Activated B cell treated with CpG ODN at 0.5 μM for 24 hours (primary cell): ENCODE measurements around the gene FBXO15. TPM values are rescaled to one million over a fixed set of nuclear protein-coding genes. Genes with fewer than 3 reads are reported as not detected.

ENCODE experiments used
- ATAC-seq: fragments of 200-7000 bp; cut with Tn5 transposase; one replicate; pipeline ENCODE4 v1.10.0; 2021; ENCODE audit warnings: low read depth, mild to moderate bottlenecking, moderate library complexity
- CTCF ChIA-PET: fragments of 350-600 bp; sonication (Branson Sonifier 250); formaldehyde crosslinking; loops from one replicate; lab custom pipeline; 2021; ENCODE audit warnings: antibody characterized with exemption; lab: Charles Lee
- POLR2A ChIA-PET: fragments of 350-600 bp; sonication (Branson Sonifier 250); formaldehyde crosslinking; loops from one replicate; lab custom pipeline; 2021; ENCODE audit warnings: antibody characterized with exemption; lab: Charles Lee
- DNase-seq: peaks from one replicate; pipeline ENCODE4 v3.0.0; 2022
- H3K27ac Mint-ChIP-seq: one replicate; pipeline ENCODE4 v1.8.0; 2020; ENCODE audit warnings: mixed read lengths
- H3K27me3 Mint-ChIP-seq: one replicate; pipeline ENCODE4 v1.8.0; 2021; ENCODE audit warnings: mixed read lengths
- H3K36me3 Mint-ChIP-seq: one replicate; pipeline ENCODE4 v1.8.0; 2021; ENCODE audit warnings: low read depth, mixed read lengths
- H3K4me1 Mint-ChIP-seq: one replicate; pipeline ENCODE4 v1.8.0; 2021; ENCODE audit warnings: mixed read lengths
- H3K4me3 Mint-ChIP-seq: one replicate; pipeline ENCODE4 v1.8.0; 2020; ENCODE audit warnings: mild to moderate bottlenecking, mixed read lengths
- H3K9me3 Mint-ChIP-seq: one replicate; pipeline ENCODE4 v1.8.0; 2020; ENCODE audit warnings: mixed read lengths
- CTCF ChIP-seq: fragments of 200-600 bp; IDR thresholded peaks from one replicate; pipeline ENCODE4 v1.8.0; 2022; ENCODE audit warnings: antibody characterized with exemption, mild to moderate bottlenecking
- intact Hi-C: fragments of 100-400 bp; cut with micrococcal nuclease; formaldehyde crosslinking; loops from one replicate; pipeline ENCODE4 v1.15.1; 2024
- total RNA-seq: library from RNA; stranded (reverse); gene quantifications from 2 replicates; pipeline ENCODE4 v1.2.3, GENCODE V29; 2022

The FBXO15 gene
- total RNA-seq, 1 donor from 2014 or later: 0.69 TPM

- Mint-ChIP-seq H3K9me3 (no peaks in the 10 kb centered on the region), H3K4me1 (peaks cover 4% of the 10 kb centered on the region), H3K4me3 (no peak overlapping the region), H3K27me3 (peaks cover 22% of the 10 kb centered on the region), H3K27ac (no peak overlapping the region), H3K36me3 (no peaks in the 10 kb centered on the region)
- DNase-seq (no peak), ATAC-seq (no peak)
- ChIA-PET CTCF (no interaction called here), POLR2A (no interaction called here)
- intact Hi-C loops: no loop called here
- TF ChIP-seq CTCF: no peak
Measured at GRCh38 chr18:74172697-74173433, 25.2 kb upstream of the FBXO15 start.

GRCh38 chr18:74171910-74172606 lies 24.4 kb upstream of the FBXO15 start:
- no peak for TF ChIP-seq CTCF
- Mint-ChIP-seq H3K4me1 (peaks cover 4% of the 10 kb centered on the region), H3K27me3 (peaks cover 22% of the 10 kb centered on the region), H3K36me3 (no peaks in the 10 kb centered on the region), H3K9me3 (no peaks in the 10 kb centered on the region), H3K4me3 (peak overlapping the region; percentile 70), H3K27ac (no peak overlapping the region)
- intact Hi-C loops: no loop called here
- no peak for DNase-seq
- ATAC-seq: no peak
- CTCF ChIA-PET: no interaction called here
- POLR2A ChIA-PET: no interaction called here

- Mint-ChIP-seq H3K27ac (no peak overlapping the region), H3K36me3 (peaks cover 7% of the 10 kb centered on the region), H3K4me1 (peaks cover 17% of the 10 kb centered on the region), H3K27me3 (peaks cover 11% of the 10 kb centered on the region), H3K9me3 (no peaks in the 10 kb centered on the region), H3K4me3 (no peak overlapping the region)
- ChIA-PET POLR2A (no interaction called here), CTCF (no interaction called here)
- no peak for DNase-seq
- intact Hi-C loops: no loop called here
- TF ChIP-seq CTCF: no peak
- ATAC-seq: no peak
Measured at GRCh38 chr18:74166386-74166785, 18.8 kb upstream of the FBXO15 start.

- H3K4me1 Mint-ChIP-seq: peaks cover 17% of the 10 kb centered on the region
- ChIA-PET CTCF (no interaction called here), POLR2A (no interaction called here)
- intact Hi-C loops: no loop called here
- no peaks in the 10 kb centered on the region for H3K27me3 Mint-ChIP-seq
- DNase-seq (no peak), ATAC-seq (peak; percentile 65)
- peaks cover 34% of the 10 kb centered on the region for H3K36me3 Mint-ChIP-seq
- no peak overlapping the region for H3K4me3 Mint-ChIP-seq
- no peak for TF ChIP-seq CTCF
- peak overlapping the region; percentile 8 for H3K27ac Mint-ChIP-seq
- no peaks in the 10 kb centered on the region for H3K9me3 Mint-ChIP-seq
Measured at GRCh38 chr18:74163019-74163660, 15.5 kb upstream of the FBXO15 start.

GRCh38 chr18:74155276-74155675 lies 7.6 kb upstream of the FBXO15 start:
- no peaks in the 10 kb centered on the region for H3K27me3 Mint-ChIP-seq
- peaks cover 17% of the 10 kb centered on the region for H3K4me1 Mint-ChIP-seq
- H3K4me3 Mint-ChIP-seq: no peak overlapping the region
- H3K36me3 Mint-ChIP-seq: peaks cover 76% of the 10 kb centered on the region
- POLR2A ChIA-PET: no interaction called here
- no peak for ATAC-seq
- H3K27ac Mint-ChIP-seq: no peak overlapping the region
- intact Hi-C loops: no loop called here
- no peaks in the 10 kb centered on the region for H3K9me3 Mint-ChIP-seq
- CTCF ChIA-PET: no interaction called here
- no peak for TF ChIP-seq CTCF
- no peak for DNase-seq
